HG02970 (cell line): Measurements from ENCODE around the gene TYMS.

Source experiments
- ATAC-seq: cut with Tn5 transposase; IDR thresholded peaks from one replicate; pipeline ENCODE4 v1.9.1; 2021; ENCODE audit warnings: mild to moderate bottlenecking, moderate library complexity, moderate number of reproducible peaks; ENCODE audit not compliant: unreplicated experiment, low FRiP score

The TYMS gene

DNA sequence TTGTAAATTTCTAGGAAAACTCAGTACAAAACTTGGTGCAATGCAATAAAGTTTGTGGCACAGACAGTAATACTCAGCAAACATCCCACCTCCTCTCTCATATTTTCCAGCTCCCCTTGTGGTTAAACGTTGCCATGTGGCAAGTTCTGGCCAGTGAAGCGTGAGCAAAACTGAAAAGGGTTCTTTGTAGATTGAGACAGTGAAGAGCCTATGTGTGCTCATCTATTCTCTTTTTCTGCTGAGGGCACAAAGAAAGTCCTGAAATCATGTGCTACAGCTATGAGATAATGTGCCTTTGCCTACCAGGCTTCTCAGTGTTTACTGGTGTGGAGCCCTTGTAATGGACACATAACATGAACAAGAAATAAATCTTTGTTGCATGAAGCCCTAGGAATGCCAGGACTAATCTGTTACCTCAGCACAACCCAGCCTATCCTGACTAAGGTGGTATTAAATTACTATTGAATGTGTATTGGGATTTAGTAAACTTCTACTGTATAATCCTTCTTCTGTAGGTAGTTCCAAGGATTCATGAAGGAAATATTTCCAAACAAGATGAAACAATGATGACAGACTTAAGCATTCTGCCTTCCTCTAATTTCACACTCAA lies 13.0 kb upstream of the TYMS start:
- ATAC-seq: no peak

- no peak for ATAC-seq
Observed at GRCh38 chr18:647304-647703, 10.1 kb upstream of the TYMS start.

DNA sequence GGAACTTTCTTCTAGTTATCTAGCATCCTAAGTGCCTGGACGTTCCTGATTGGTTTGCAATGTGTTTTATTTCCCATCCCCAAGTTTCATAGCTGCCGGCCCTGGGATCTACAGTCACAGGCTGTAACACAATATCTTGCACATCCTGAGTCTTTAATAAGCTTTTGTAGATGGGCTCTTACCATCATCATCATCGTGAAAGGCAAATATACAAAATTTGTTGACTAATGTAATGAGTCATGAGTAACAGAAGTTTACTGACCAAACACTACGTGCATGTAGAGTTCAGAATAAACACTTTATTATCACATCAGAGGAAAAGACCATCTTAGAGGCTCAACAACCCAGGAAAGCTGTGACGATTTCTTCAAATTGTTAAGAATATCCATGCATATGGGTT lies 8.1 kb upstream of the TYMS start:
- no peak for ATAC-seq

DNA sequence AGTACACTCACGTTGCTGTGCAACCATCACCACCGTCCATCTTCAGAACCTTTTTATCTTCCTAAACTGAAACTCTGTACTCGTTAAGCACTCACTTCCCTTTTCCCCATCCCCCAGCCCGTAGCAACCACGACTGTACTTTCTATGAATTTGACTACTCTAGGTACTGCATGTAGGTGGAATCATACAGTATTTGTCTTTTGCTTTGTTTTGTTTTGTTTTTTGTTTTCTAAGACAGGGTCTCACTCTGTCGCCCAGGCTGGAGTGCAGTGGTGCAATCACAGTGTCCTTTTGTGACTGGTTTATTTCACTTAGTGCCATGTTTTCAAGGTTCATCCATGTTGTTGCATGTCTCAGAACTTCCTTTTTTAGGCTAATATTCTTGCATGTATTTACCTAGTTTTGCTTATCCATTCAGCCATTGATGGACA lies 7.0 kb upstream of the TYMS start:
- peak; percentile 91 for ATAC-seq

- no peak for ATAC-seq
Observed at GRCh38 chr18:652131-652530, 5.3 kb upstream of the TYMS start.

- no peak for ATAC-seq
Observed at GRCh38 chr18:653512-653911, 3.9 kb upstream of the TYMS start.

- ATAC-seq: no peak
Observed at GRCh38 chr18:654601-655000, 2.9 kb upstream of the TYMS start.

- no peak for ATAC-seq
Observed at GRCh38 chr18:655445-655844, 2.0 kb upstream of the TYMS start.

- peak; percentile 58 for ATAC-seq
Observed at GRCh38 chr18:658001-658946, 821 bp downstream of the TYMS start.

DNA sequence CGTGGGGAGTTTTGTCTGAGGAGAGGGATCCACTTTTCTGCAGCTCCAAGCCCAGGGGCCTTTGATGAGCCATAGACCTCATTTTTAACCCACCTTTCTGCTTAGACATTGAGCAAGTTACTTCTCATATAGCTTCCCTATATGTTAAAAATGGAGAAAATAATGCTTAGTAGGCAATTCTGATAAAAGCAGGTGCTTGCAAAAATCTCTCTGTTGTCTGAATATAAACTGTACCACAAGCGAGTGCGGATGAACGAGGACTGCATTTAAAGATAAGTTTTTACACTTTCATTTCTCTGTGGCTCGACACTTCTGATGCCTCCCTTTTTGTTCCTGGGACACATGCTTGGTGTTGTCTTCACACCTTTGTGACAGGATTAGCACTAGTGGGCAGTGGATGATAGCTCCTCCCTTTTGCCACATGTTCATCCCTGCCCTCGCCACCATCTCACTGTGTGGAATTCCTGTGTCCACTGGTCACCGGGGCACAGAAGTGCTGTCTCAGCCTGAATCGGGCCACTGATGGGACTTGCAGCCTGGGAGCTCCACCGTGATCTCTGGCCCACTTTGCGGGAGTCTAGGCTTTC lies 1.6 kb downstream of the TYMS start:
- no peak for ATAC-seq

- no peak for ATAC-seq
Observed at GRCh38 chr18:659597-659996, 2.1 kb downstream of the TYMS start.

DNA sequence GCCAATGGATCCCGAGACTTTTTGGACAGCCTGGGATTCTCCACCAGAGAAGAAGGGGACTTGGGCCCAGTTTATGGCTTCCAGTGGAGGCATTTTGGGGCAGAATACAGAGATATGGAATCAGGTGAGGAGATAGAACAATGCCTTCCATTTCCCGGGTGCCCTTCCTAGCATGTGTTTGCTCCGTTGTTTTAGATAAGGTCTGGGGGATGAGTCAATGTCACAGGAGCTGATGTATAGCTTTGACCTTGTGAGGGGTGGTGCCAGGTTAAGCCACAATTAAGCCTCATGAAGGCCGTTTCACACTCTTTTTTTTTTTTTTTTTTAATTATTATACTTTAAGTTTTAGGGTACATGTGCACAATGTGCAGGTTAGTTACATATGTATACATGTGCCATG lies 4.7 kb downstream of the TYMS start:
- ATAC-seq: no peak

DNA sequence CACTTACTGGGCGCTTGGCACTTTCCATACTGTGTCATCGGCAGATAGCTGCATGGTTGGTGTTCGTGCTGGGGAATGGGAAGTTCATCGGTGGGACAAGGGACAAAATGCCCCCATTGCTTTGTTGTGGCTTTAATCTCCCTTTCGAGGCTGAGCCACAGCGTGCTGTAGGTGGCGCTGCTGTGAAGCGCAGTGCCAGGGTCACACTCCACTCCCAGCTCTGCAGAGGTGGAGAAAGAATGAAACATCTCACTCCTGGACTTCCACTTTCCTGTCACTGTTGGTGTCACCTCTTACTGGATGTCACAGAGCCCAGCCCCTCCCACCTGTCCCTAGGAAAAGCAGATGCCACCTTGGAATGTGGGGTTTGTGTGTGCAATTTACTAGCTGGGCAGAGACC lies 8.7 kb downstream of the TYMS start:
- ATAC-seq: no peak

DNA sequence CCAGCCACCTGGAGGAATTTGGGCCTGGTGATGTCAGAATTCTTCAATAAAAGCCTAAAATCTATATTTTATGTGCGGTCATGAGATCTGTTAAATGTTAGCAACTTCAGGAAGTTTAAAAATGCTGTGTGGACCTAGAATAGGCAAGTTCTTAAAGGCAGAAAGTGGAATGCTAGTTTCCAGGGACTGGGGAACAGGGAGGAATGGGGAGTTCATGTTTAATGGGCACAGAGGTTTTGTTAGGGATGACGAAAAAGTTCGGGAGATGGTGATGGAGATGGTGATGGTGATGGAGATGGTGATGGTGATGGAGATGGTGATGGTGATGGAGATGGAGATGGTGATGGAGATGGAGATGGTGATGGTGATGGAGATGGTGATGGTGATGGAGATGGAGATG lies 9.2 kb downstream of the TYMS start:
- no peak for ATAC-seq

GRCh38 chr18:668260-668659 lies 10.8 kb downstream of the TYMS start:
- no peak for ATAC-seq

- no peak for ATAC-seq
Observed at GRCh38 chr18:669077-669476, 11.6 kb downstream of the TYMS start.

- no peak for ATAC-seq
Observed at GRCh38 chr18:670522-670921, 13.1 kb downstream of the TYMS start.

- ATAC-seq: no peak
Observed at GRCh38 chr18:671405-671804, 14.0 kb downstream of the TYMS start.

DNA sequence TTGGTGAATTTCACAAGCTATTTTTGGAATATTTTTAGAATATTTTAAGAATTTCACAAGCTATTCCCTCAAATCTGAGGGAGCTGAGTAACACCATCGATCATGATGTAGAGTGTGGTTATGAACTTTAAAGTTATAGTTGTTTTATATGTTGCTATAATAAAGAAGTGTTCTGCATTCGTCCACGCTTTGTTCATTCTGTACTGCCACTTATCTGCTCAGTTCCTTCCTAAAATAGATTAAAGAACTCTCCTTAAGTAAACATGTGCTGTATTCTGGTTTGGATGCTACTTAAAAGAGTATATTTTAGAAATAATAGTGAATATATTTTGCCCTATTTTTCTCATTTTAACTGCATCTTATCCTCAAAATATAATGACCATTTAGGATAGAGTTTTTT lies 15.9 kb downstream of the TYMS start:
- ATAC-seq: no peak

DNA sequence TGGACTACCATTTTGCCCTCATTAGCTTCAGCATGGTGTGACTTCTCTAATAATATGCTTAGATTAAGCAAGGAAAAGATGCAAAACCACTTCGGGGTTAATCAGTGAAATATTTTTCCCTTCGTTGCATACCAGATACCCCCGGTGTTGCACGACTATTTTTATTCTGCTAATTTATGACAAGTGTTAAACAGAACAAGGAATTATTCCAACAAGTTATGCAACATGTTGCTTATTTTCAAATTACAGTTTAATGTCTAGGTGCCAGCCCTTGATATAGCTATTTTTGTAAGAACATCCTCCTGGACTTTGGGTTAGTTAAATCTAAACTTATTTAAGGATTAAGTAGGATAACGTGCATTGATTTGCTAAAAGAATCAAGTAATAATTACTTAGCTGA lies 16.3 kb downstream of the TYMS start:
- no peak for ATAC-seq

GRCh38 chr18:675307-675706 lies 17.9 kb downstream of the TYMS start:
- no peak for ATAC-seq

DNA sequence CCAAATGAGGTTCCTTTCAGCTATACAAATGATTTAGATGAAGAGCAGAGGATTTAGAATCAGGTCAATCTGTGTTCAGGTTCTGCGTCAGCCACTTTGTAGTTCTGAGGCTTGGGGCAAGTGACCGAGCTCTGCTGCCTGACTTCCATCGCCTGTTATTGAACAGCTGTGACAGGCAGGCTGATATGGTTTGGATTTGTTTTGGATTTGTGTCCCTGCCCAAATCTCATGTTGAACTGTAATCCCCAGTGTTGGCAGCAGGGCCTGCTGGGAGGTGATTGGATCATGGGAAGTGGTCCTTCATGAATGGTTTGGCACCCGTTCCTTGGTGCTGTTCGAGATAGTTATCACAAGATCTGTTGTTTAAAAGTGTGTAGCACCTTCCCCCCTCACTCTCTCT lies 18.6 kb downstream of the TYMS start:
- ATAC-seq: no peak
